Measurements from ENCODE around the gene POP4. TPM values are rescaled to one million over a fixed set of nuclear protein-coding genes. Genes with fewer than 3 reads are reported as not detected.

Gene POP4
- total and polyA plus RNA-seq, 2 of the 8 experiments (the other 6 are each of a cell fraction or from before 2014, with no cell fraction given) = 29.1 to 41.5 TPM

GRCh38 chr19:29618871-29619270 lies 12.8 kb downstream of the POP4 start:
- Histone ChIP-seq H3K23ac (ENCODE audit: insufficient read length) (no peak overlapping the region), H3K27me3 (replicated peaks in 1 of 4; ENCODE audit: control insufficient read depth in 3 of 4, extremely low read depth in 1 of 4, insufficient read depth in 3 of 4, low read length in 3 of 4) (peaks cover 0 to 2% (median 0%) of the 10 kb centered on the region in 4 experiments; a peak in 2 of 7 replicates), H4K5ac (ENCODE audit: insufficient read length, low read depth, low read length) (no peak overlapping the region), H2BK20ac (ENCODE audit: low read length) (no peak overlapping the region), H2AFZ (ENCODE audit: low read length) (no peak overlapping the region), H2BK15ac (ENCODE audit: low read length) (no peak overlapping the region), H3K56ac (replicated peaks; ENCODE audit: insufficient read length, low read depth, low read length) (no peak overlapping the region), H3K23me2 (ENCODE audit: low read depth, low read length) (no peaks in the 10 kb centered on the region), H3K36me3 (ENCODE audit: control insufficient read depth in 2 of 4, insufficient read depth in 4 of 4, low read length in 3 of 4) (peaks cover 0 to 9% (median 3%) of the 10 kb centered on the region in 4 experiments; a peak in 5 of 8 replicates), H3K9ac (replicated peaks in 1 of 4; ENCODE audit: extremely low read depth in 1 of 4, low read depth in 3 of 4, low read length in 3 of 4) (no peak overlapping the region), H4K8ac (ENCODE audit: extremely low read depth, insufficient read depth, low read length) (no peak overlapping the region), H2BK120ac (replicated peaks; ENCODE audit: low read depth, low read length) (no peak overlapping the region), H3K14ac (ENCODE audit: insufficient read length) (no peak overlapping the region), H4K20me1 (replicated peaks in 1 of 2; ENCODE audit: control insufficient read depth in 1 of 2, insufficient read depth in 2 of 2, low read length in 2 of 2) (no peaks in the 10 kb centered on the region), H3K27ac (ENCODE audit: low read depth, low read length) (no peak overlapping the region), H4K91ac (replicated peaks; ENCODE audit: insufficient read length, low read length) (no peak overlapping the region), H3K79me1 (ENCODE audit: low read depth, low read length) (no peaks in the 10 kb centered on the region), H3K18ac (ENCODE audit: extremely low read depth, low read length) (no peak overlapping the region), H2BK5ac (ENCODE audit: low read depth, low read length) (no peak overlapping the region), H3K4me1 (replicated peaks in 1 of 4; ENCODE audit: control insufficient read depth in 3 of 4, insufficient read depth in 4 of 4, low read length in 3 of 4) (peaks cover 0 to 2% (median 0%) of the 10 kb centered on the region in 4 experiments; a peak in 1 of 7 replicates), H3K9me3 (ENCODE audit: insufficient read depth in 2 of 2, low read depth in 1 of 2, low read length in 1 of 2) (no peaks in the 10 kb centered on the region), H3K4ac (replicated peaks; ENCODE audit: insufficient read length, low read depth, low read length) (no peak overlapping the region), H3K4me2 (ENCODE audit: insufficient read depth in 1 of 2, low read depth in 2 of 2, low read length in 2 of 2) (no peak overlapping the region), H3K79me2 (ENCODE audit: control insufficient read depth in 1 of 2, insufficient read depth in 2 of 2, low read length in 2 of 2) (no peaks in the 10 kb centered on the region), H2AK5ac (ENCODE audit: low read depth, low read length) (no peak overlapping the region), H2BK12ac (ENCODE audit: low read depth, low read length) (no peak overlapping the region), H3K4me3 (ENCODE audit: extremely low read depth in 1 of 4, insufficient read depth in 2 of 4, low read depth in 3 of 4, low read length in 4 of 4) (no peak overlapping the region)
- 82% methylated on average over 7 of the region's 7 CpGs; no CpG with 5 or more reads in 1 of the 2 experiments for WGBS, 2 experiments (ENCODE audit: extremely low coverage in 1 of 2, insufficient coverage in 1 of 2, insufficient read length in 1 of 2, insufficient replicate concordance in 2 of 2, low coverage in 1 of 2, low lambda C conversion rate in 2 of 2, missing lambda C conversion rate in 1 of 2)
- POLR2A ChIA-PET (ENCODE audit: partially characterized antibody) = interaction anchor here (0.8 to 2.6 kb wide), 3 partner anchors 8 to 12 kb away, joined by 3 to 12 read pairs (median 3); partner anchors contain the start of gene POP4
- no peak for DNase-seq (ENCODE audit: low read depth in 1 of 2, low spot score in 2 of 2)
- no peak for FAIRE-seq
- CTCF ChIA-PET (ENCODE audit: partially characterized antibody) = interaction anchor here (0.9 to 12.2 kb wide), 9 partner anchors 8 to 97 kb away, joined by 3 to 109 read pairs (median 5); partner anchors contain the start of genes PLEKHF1 and POP4
- no peak for TF ChIP-seq CEBPB (IDR thresholded peaks at IDR 0.05; ENCODE audit: low read depth, low read length)
- TF ChIP-seq SRF (IDR thresholded peaks at IDR 0.05; ENCODE audit: low read depth, low read length) = no peak
- TF ChIP-seq ATF3 (IDR thresholded peaks at IDR 0.05; ENCODE audit: insufficient read depth, low read depth, low read length) = no peak
